HL-60 (cell line): Measurements from ENCODE around the gene TBXAS1.

ENCODE experiments used
- CTCF ChIP-seq: IDR thresholded peaks from one replicate; pipeline ENCODE4 v1.5.1; 2011; ENCODE audit warnings: low read length, control low read depth, inconsistent platforms; ENCODE audit not compliant: insufficient read depth
- GABPA ChIP-seq: IDR thresholded peaks from 2 replicates; pipeline ENCODE4 v1.6.1; 2012; ENCODE audit warnings: low read depth
- POLR2AphosphoS5 ChIP-seq: IDR thresholded peaks from 2 replicates; pipeline ENCODE4 v1.6.1; 2012; ENCODE audit warnings: low read depth
- SPI1 ChIP-seq: IDR thresholded peaks from 2 replicates; pipeline ENCODE4 v1.6.1; 2012; ENCODE audit warnings: low read depth, mild to moderate bottlenecking, borderline replicate concordance

- TF ChIP-seq POLR2AphosphoS5 (no peak), CTCF (no peak), GABPA (no peak), SPI1 (no peak)
Observed at GRCh38 chr7:139966949-139967348, 137.9 kb downstream of the TBXAS1 start.
